OCI-LY3 (cell line): Measurements from ENCODE around the gene STARD4.

Experiments used
- EZH2phosphoT487 ChIP-seq: fragments of 200-600 bp; shearing (Covaris generic); IDR thresholded peaks from 2 replicates; pipeline ENCODE4 v1.6.1; 2018; ENCODE audit warnings: antibody characterized with exemption, mixed run types, low read depth
- TF ChIP-seq, protein P1 (sequence below): fragments of 200-600, 300-600 bp; sonication (generic); IDR thresholded peaks from 2 replicates; pipeline ENCODE4 v1.5.1; 2014; ENCODE audit warnings: antibody characterized with exemption, low read length, low read depth

DNA sequence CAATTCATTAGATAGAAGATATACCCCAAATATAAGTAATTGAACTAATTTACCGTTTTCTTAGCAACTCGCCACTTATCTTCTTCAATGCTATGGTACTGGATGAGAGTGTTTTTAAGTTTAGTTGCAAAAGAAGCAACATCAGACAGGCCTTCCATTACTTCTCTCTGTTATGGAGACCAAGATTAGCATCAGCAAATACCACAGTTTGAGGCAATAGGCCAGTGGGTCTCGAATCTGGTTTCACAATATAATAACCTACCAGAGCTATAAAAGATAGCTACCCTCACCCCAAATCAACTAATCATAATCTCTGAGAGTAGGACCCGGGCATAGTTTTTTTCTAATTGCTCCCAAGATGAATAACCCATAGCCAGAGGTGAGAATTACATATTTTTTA is 5.1 kb downstream of the STARD4 start:
- TF ChIP-seq, protein P1, sequence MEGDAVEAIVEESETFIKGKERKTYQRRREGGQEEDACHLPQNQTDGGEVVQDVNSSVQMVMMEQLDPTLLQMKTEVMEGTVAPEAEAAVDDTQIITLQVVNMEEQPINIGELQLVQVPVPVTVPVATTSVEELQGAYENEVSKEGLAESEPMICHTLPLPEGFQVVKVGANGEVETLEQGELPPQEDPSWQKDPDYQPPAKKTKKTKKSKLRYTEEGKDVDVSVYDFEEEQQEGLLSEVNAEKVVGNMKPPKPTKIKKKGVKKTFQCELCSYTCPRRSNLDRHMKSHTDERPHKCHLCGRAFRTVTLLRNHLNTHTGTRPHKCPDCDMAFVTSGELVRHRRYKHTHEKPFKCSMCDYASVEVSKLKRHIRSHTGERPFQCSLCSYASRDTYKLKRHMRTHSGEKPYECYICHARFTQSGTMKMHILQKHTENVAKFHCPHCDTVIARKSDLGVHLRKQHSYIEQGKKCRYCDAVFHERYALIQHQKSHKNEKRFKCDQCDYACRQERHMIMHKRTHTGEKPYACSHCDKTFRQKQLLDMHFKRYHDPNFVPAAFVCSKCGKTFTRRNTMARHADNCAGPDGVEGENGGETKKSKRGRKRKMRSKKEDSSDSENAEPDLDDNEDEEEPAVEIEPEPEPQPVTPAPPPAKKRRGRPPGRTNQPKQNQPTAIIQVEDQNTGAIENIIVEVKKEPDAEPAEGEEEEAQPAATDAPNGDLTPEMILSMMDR = no peak
- TF ChIP-seq EZH2phosphoT487 = no peak
